Stimulated activated CD8-positive, alpha-beta memory T cell treated with anti-CD3 and anti-CD28 coated beads, Interleukin-4, amount 100 ng/mL, for 1 hour (primary cell): Measurements from ENCODE around the gene GSN.

ENCODE experiments used
- DNase-seq, 2 donors: peaks; one replicate each; pipeline ENCODE4 v3.0.0-alpha.2; 2020; ENCODE audit warnings: low read depth in 2 of 2, low spot score in 1 of 2

Gene GSN

GRCh38 chr9:121322737-121323448 is 54.9 kb downstream of the GSN start:
- no peak for DNase-seq

- DNase-seq: no peak
Observed at GRCh38 chr9:121323449-121324151, 55.6 kb downstream of the GSN start.

GRCh38 chr9:121324316-121324715 is 56.4 kb downstream of the GSN start:
- no peak for DNase-seq

GRCh38 chr9:121324755-121325154 is 56.8 kb downstream of the GSN start:
- DNase-seq: no peak

GRCh38 chr9:121325387-121325786 is 57.4 kb downstream of the GSN start:
- no peak for DNase-seq

- DNase-seq: no peak
Observed at GRCh38 chr9:121326130-121326838, 58.3 kb downstream of the GSN start.

GRCh38 chr9:121326901-121327613 is 59.1 kb downstream of the GSN start:
- DNase-seq: no peak

GRCh38 chr9:121328476-121328875 is 60.5 kb downstream of the GSN start:
- DNase-seq: no peak

GRCh38 chr9:121328876-121329681 is 61.1 kb downstream of the GSN start:
- DNase-seq: no peak

GRCh38 chr9:121331549-121331948 is 63.6 kb downstream of the GSN start:
- DNase-seq: no peak

- no peak for DNase-seq
Observed at GRCh38 chr9:121331992-121332685, 64.2 kb downstream of the GSN start.

- no peak for DNase-seq
Observed at GRCh38 chr9:121333950-121334773, 66.2 kb downstream of the GSN start.

- DNase-seq: no peak
Observed at GRCh38 chr9:121336665-121337064, 68.7 kb downstream of the GSN start.

- no peak for DNase-seq
Observed at GRCh38 chr9:121339437-121339836, 71.5 kb downstream of the GSN start.

GRCh38 chr9:121340676-121341392 is 72.9 kb downstream of the GSN start:
- no peak for DNase-seq

GRCh38 chr9:121344184-121344583 is 76.2 kb downstream of the GSN start:
- DNase-seq: no peak

- DNase-seq: no peak
Observed at GRCh38 chr9:121345070-121345469, 77.1 kb downstream of the GSN start.

GRCh38 chr9:121348221-121348620 is 80.3 kb downstream of the GSN start:
- no peak for DNase-seq

GRCh38 chr9:121349009-121349408 is 81.0 kb downstream of the GSN start:
- no peak for DNase-seq
